HepG2 (cell line): ENCODE data around the gene SLC6A12. TPM values are rescaled to one million over a fixed set of nuclear protein-coding genes. Genes with fewer than 3 reads are reported as not detected.

Experiments used
- TAF1 ChIP-seq: sonication (generic); formaldehyde crosslinking; IDR thresholded peaks from 2 replicates; pipeline ENCODE4 v1.4.0; 2020; ENCODE audit warnings: missing genetic modification reagents
- ZBTB40 ChIP-seq, 2 experiments: fragments of 450-650 bp in 1 of 2; sonication (generic) in 1 of 2; formaldehyde crosslinking in 1 of 2; IDR thresholded peaks; 2 replicates each; pipeline versions ENCODE4 v1.6.1 to v1.8.0; 2016 to 2022; ENCODE audit warnings: antibody characterized with exemption in 1 of 2, mild to moderate bottlenecking in 1 of 2, missing genetic modification reagents in 1 of 2
- ZNF276 ChIP-seq: sonication (generic); formaldehyde crosslinking; IDR thresholded peaks from 2 replicates; pipeline ENCODE4 v1.4.0; 2020; ENCODE audit warnings: mild to moderate bottlenecking, low read depth, missing genetic modification reagents
- polyA plus RNA-seq, 8 experiments: library from polyadenylated mRNA; depleted of rRNA in 3 of 8; stranded (reverse) in 7 of 8; unstranded in 1 of 8; fragments of >200 nt; fragmentation: Illumina TruSeq in 4 of 8; extraction: Trizol in 4 of 8; gene quantifications; 2 replicates each; pipeline versions ENCODE4 v1.2.1 to v1.2.3, GENCODE V29; 2011 to 2016; ENCODE audit warnings: low read depth in 4 of 8, missing spikeins in 1 of 8, mixed read lengths in 1 of 8; ENCODE audit not compliant: insufficient read depth in 1 of 8
- total RNA-seq, 5 experiments: library from RNA; depleted of rRNA; stranded (reverse); fragments of >200 nt; fragmentation: Illumina TruSeq; extraction: Trizol; gene quantifications; 2 replicates each; pipeline ENCODE4 v1.2.3, GENCODE V29; 2016; ENCODE audit warnings: low read depth in 1 of 5

Gene SLC6A12
- total and polyA plus RNA-seq, 2 of the 13 experiments (the other 11 are each of a cell fraction or from before 2014, with no cell fraction given) = 3.7 to 18.8 TPM

- no peak for TF ChIP-seq ZBTB40 (IDR thresholded peaks at IDR 0.05)
- TF ChIP-seq ZBTB40 (CRISPR knock-in tag; IDR thresholded peaks at IDR 0.05) = no peak
- TF ChIP-seq ZNF276 = no peak
- TF ChIP-seq TAF1 (CRISPR knock-in tag) = no peak
Measured at GRCh38 chr12:243381-243780, 29.4 kb upstream of the SLC6A12 start (continued).
